ES-I3 (cell line): ENCODE results near the gene CLEC16A.

Experiments used
- H3K36me3 ChIP-seq: 2 replicates; pipeline ENCODE4 v1.6.1; 2013; ENCODE audit warnings: mild to moderate bottlenecking, low read length, control low read depth, moderate library complexity; ENCODE audit not compliant: insufficient read depth
- H3K4me1 ChIP-seq: 2 replicates; pipeline ENCODE4 v1.6.1; 2013; ENCODE audit warnings: mild to moderate bottlenecking, control low read depth, low read length; ENCODE audit not compliant: insufficient read depth
- H3K9ac ChIP-seq: 2 replicates; pipeline ENCODE4 v1.6.1; 2013; ENCODE audit warnings: low read depth, mild to moderate bottlenecking, low read length, moderate library complexity
- H3K9me3 ChIP-seq: 2 replicates; pipeline ENCODE4 v1.6.1; 2013; ENCODE audit warnings: mild to moderate bottlenecking, low read length, moderate library complexity; ENCODE audit not compliant: control insufficient read depth, insufficient read depth

Gene CLEC16A

DNA sequence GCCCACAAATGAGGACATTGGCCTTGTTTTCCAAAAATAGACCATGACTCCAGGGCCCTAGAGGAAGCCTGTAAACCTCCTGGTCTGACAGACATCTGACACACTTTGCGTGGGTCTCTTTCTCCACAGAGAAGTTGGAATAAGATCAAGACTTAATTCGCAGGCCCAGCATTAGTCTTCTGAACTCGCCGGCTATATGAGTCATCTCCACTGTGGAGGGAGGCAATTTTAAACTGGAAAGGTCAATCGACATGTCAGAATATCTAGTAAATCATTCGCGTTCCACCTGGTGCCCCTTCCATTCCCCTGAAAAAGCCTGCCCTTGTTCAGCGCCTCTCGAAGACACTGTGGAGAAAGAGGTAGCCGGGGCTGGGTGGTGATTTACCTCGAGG, 140.1 kb downstream of the CLEC16A start:
- Histone ChIP-seq H3K4me1 (peaks cover 12% of the 10 kb centered on the region; the same call in 1 of the 2 replicates), H3K36me3 (no peaks in the 10 kb centered on the region), H3K9ac (no peak overlapping the region), H3K9me3 (no peaks in the 10 kb centered on the region)

GRCh38 chr16:11084876-11085485, 140.6 kb downstream of the CLEC16A start:
- H3K9ac ChIP-seq, result no peak overlapping the region
- H3K4me1 ChIP-seq, result peaks cover 12% of the 10 kb centered on the region; the same call in 1 of the 2 replicates
- H3K36me3 ChIP-seq, result no peaks in the 10 kb centered on the region
- no peaks in the 10 kb centered on the region for H3K9me3 ChIP-seq

DNA sequence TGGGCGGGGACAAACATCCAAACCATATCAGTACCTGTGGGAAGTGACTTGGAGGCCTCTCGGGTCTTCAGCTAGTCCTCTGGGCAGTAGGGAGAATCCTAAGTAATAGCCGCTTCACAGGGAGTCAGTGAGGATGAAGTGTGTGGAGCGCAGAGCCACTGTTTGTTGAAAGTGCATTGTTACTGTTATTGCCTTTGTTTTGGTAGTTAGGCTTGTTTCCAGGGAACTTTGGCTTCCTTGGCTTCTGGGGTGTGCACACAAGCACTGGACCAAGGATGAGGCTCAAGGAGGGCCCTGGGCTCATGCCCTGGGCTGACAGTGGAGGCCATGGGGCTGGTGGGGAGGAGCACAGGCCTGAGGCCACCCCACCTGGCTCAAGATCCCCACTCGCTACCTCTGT, 141.6 kb downstream of the CLEC16A start:
- H3K4me1 ChIP-seq, result peaks cover 12% of the 10 kb centered on the region; the same call in 1 of the 2 replicates
- no peak overlapping the region for H3K9ac ChIP-seq
- H3K9me3 ChIP-seq, result no peaks in the 10 kb centered on the region
- H3K36me3 ChIP-seq, result no peaks in the 10 kb centered on the region

DNA sequence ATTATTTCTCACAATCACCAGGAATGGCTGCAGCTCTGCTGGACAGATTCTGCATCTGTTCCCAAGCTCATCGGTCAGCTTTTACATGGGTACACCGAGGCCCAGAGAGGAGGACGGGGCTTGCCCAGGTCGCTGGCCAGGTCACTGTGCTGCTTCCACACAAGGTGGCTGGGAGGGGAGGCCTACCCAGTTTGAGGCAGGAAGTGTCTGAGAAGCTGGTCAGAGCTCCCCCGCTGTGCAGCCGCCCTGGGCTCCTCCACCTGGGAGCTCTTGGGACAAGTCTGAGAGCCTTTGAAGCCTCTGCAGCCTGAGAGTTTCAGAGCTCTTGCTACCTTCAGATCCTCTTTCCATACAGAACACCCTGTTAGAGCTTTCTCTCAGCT, 143.3 kb downstream of the CLEC16A start:
- H3K9me3 ChIP-seq, result no peaks in the 10 kb centered on the region
- no peak overlapping the region for H3K9ac ChIP-seq
- peaks cover 12% of the 10 kb centered on the region; the same call in 1 of the 2 replicates for H3K4me1 ChIP-seq
- H3K36me3 ChIP-seq, result no peaks in the 10 kb centered on the region

DNA sequence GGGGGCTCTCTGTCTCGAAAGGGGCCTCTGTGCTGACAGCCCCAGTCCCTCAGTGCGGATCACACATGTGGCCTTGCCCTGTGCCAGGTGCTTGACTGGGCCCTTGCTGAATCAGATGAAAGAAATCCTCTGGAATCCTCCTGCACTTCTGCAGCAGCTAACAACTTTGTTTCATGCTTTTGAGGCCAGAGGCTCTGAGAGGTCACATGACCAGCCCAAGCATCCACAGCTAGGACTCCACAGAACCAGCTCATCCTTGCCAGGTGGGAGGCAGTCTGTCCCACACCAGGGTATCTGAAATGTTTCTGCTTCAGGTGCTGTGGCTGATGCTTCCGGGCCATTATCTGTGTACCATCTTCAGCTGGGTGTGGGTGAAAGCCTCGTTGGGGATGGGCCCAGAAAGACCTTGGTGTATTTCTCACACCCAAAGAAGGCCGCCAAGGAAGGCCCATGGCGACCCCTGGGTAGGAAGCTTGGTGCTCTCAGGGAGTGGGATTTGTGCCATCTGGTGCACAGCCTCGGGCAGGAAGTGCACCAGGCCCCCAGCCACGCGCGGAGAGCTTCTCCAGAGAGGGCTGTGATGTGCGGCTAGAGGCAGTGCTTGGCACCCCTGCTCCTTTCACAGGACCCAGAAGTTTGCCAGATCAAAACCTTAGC, 143.8 kb downstream of the CLEC16A start:
- Histone ChIP-seq H3K9me3 (no peaks in the 10 kb centered on the region), H3K9ac (no peak overlapping the region), H3K4me1 (peaks cover 12% of the 10 kb centered on the region; the same call in 1 of the 2 replicates), H3K36me3 (no peaks in the 10 kb centered on the region)

DNA sequence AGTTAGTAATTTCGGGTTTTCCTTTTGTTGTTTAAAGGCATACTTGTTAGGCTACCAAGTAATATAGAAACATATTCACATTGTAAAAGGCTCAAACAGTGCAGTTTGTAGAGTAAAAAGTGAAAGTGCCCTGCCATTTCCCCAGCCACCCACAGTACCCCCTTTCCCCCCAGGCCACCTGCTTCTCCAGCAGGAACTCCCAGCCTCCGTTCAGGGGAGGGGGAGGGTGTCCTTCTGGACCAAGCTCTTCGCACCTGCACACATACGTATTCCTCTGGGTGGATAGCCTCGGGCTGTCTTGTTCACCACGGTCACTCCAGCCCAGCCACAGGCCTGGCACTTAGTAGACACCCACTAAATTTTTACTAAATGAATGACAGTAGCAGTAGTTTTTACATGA, 144.5 kb downstream of the CLEC16A start:
- Histone ChIP-seq H3K9me3 (no peaks in the 10 kb centered on the region), H3K4me1 (peaks cover 12% of the 10 kb centered on the region; the same call in 1 of the 2 replicates), H3K36me3 (no peaks in the 10 kb centered on the region), H3K9ac (no peak overlapping the region)

DNA sequence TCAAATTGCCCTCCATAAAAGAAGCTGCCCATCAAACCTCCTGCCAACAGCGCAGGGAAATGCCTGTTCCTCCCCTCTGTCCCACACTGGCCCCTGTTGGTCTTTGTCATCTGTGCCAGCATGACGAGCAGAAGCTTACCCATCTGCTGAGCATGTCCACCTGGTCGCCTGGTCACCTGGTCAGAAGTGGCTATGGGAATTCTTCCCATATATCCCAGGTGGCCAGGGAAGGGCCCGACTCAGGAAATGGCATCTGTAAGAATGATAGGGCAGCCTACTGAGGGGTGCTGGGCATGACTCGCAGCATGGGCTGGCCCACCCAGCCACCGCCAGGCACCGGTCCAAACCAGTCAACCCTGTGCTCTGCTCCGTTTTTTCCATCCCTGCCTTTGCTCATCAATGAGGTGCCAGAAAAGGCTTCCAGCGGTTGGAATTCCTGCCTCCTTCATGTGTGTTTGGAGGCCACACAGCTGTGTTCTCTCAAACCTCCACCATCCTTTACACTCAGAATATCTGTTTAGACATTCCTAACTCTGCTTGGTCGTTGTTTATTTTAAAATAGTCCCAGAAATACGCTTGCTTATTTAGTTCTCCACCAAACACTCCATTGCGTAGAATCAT, 145.2 kb downstream of the CLEC16A start:
- Histone ChIP-seq H3K36me3 (no peaks in the 10 kb centered on the region), H3K9ac (no peak overlapping the region), H3K4me1 (peaks cover 18% of the 10 kb centered on the region), H3K9me3 (no peaks in the 10 kb centered on the region)

DNA sequence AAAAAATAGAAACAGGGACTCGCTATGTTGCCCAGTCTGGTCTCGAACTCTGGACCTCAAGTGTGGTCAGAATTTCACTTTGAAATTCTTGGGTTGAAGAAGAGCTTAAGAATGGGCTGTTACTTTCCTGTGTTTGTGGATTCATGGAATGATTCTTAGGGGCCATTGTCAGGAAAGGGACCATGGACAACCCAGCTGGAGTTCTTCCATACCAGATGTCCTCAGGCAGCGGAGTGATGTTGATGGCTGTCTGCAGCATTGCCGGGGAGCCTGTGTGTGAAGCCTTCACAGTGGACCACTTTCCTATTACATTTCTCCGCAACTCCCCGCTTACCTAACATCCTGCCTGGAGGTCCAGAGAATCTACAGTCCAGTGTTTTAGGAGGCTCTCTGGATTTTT, 145.9 kb downstream of the CLEC16A start:
- no peaks in the 10 kb centered on the region for H3K9me3 ChIP-seq
- H3K9ac ChIP-seq, result no peak overlapping the region
- no peaks in the 10 kb centered on the region for H3K36me3 ChIP-seq
- peaks cover 20% of the 10 kb centered on the region for H3K4me1 ChIP-seq

DNA sequence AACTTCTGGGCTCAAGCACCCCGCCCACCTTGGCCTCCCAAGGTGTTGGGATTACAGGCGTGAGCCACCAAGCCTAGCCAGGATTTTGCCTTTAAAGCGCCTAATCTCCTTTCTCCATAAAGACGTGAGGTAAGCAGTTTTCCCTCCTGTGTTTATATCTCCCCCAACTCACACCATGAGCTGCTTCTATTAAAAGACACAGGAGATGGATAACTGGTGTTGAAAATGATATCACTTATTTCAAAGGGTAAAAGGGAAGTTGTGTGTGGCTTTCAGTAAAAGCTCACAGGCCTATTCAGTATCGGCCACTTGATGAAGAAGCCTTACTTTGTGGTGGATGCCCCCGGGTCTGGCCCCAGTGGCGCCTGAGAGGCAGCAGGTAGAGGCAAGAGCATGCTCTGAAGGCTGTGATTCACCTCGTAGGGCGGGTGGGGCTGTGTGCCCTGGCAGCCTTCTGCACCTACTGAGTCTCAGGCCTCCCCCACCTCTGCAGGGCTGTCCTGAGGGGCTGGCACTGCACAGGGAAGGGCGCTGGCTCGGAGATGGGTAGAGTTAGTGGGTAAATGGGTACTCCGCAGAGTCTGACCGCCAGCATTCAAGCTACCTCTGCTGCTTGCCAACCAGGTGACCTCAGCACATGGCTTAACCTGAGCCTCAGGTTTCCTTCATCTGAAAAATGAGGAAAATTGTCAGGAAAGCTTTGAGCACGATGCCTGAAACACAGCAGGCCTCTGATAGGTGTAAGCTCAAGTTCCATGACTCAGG, 146.8 kb downstream of the CLEC16A start:
- Histone ChIP-seq H3K9ac (no peak overlapping the region), H3K9me3 (no peaks in the 10 kb centered on the region), H3K4me1 (peaks cover 20% of the 10 kb centered on the region), H3K36me3 (no peaks in the 10 kb centered on the region)

GRCh38 chr16:11092788-11093571, 148.6 kb downstream of the CLEC16A start:
- H3K9ac ChIP-seq, result no peak overlapping the region
- H3K4me1 ChIP-seq, result peaks cover 13% of the 10 kb centered on the region
- no peaks in the 10 kb centered on the region for H3K36me3 ChIP-seq
- no peaks in the 10 kb centered on the region for H3K9me3 ChIP-seq

DNA sequence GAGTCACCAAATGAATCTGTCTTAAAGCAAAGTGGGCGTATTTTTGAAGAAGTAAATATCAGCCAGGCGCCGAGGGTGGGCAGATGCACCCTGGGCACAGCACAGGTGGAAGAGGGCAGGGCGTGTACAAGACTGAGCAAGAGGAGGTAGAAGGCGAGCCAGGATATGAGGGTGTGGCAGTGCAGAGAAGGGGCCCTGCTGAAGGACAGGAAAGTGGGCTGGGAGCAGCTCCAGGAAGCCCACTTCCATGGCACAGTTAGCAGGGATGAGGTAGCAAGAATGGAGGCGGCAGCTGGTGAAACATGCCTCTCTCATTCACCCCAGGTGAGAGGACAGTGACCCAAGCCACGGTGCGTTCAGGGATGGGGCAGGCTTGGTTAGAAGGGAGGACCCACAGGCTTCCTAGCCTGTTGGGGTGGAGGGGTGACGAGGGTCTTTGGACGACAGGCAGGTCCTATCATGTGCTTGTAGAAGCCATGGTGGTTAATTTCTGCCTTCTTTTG, 149.3 kb downstream of the CLEC16A start:
- H3K36me3 ChIP-seq, result no peaks in the 10 kb centered on the region
- peaks cover 9% of the 10 kb centered on the region for H3K4me1 ChIP-seq
- no peak overlapping the region for H3K9ac ChIP-seq

GRCh38 chr16:11094075-11094856, 149.9 kb downstream of the CLEC16A start:
- peaks cover 9% of the 10 kb centered on the region for H3K4me1 ChIP-seq
- no peaks in the 10 kb centered on the region for H3K36me3 ChIP-seq
- H3K9ac ChIP-seq, result no peak overlapping the region
- H3K9me3 ChIP-seq, result no peaks in the 10 kb centered on the region

More for the DNA sequence above, 149.3 kb downstream of the CLEC16A start:
- no peaks in the 10 kb centered on the region for H3K9me3 ChIP-seq

DNA sequence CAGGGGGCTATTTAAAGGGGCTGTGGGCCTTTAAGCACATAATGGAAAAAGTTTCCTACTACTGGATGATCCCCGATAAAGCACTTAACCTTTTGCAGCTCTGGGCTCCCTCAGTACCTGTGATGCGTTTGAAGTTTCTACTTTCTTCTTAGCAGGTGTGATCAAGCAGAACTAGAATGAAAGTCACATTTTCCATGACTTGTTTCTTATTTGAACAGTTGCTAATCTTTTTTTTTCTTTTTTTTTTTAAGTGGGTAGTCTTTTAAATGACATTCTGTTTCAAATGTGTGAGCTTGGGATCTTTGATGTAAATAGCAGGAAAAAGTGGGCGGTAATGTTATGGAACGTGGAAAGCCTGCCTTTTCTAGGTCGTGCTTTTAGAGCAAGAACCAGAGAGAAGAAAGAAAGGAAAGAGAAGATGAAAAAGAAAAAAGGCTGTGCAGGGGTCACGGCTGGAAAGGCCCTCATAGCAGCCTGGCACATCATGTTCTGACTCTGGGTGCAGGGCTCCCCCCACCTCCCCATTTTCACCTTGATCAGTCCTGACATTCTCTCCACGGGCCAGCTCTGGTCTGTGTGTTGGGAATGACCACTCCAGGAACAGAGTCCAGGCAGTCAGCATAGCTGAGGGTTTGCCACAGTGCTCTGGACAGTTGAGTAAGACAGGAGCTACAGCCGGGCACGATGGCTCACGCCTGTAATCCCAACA, 150.6 kb downstream of the CLEC16A start:
- no peaks in the 10 kb centered on the region for H3K36me3 ChIP-seq
- H3K9ac ChIP-seq, result no peak overlapping the region
- peaks cover 13% of the 10 kb centered on the region for H3K4me1 ChIP-seq
- no peaks in the 10 kb centered on the region for H3K9me3 ChIP-seq
